DOHH2 (cell line): ENCODE results near the gene NMUR1.
"Not testable (repeated sequence)": the region's sequence is repeated elsewhere in the genome, so short reads cannot be mapped to it uniquely, and the experiment has no call there.

Experiments used
- H3F3A ChIP-seq: fragments of 200-600 bp; sonication (generic), shearing (Covaris generic); 2 replicates; pipeline ENCODE4 v1.6.0; 2016; ENCODE audit warnings: antibody characterized with exemption, mild to moderate bottlenecking; ENCODE audit not compliant: control insufficient read depth, insufficient read depth
- H3K27ac ChIP-seq: fragments of 200-600 bp; sonication (generic); 2 replicates; pipeline ENCODE4 v1.5.1; 2014; ENCODE audit warnings: low read depth, mild to moderate bottlenecking, low read length, moderate library complexity
- H3K27me3 ChIP-seq: fragments of 200-600 bp; sonication (generic); 2 replicates; pipeline ENCODE4 v1.6.1; 2014; ENCODE audit warnings: mild to moderate bottlenecking, low read length, mixed read lengths; ENCODE audit not compliant: control insufficient read depth
- H3K36me3 ChIP-seq: fragments of 200-600 bp; sonication (generic); 2 replicates; pipeline ENCODE4 v1.6.1; 2014; ENCODE audit warnings: mild to moderate bottlenecking, low read length, moderate library complexity, mixed read lengths; ENCODE audit not compliant: control insufficient read depth
- H3K4me1 ChIP-seq: fragments of 200-600 bp; sonication (generic); 2 replicates; pipeline ENCODE4 v1.6.1; 2014; ENCODE audit warnings: mild to moderate bottlenecking, low read length, mixed read lengths; ENCODE audit not compliant: control insufficient read depth
- H3K4me2 ChIP-seq: fragments of 200-600 bp; sonication (generic); 2 replicates; pipeline ENCODE4 v1.6.0; 2014; ENCODE audit warnings: mild to moderate bottlenecking, low read length, moderate library complexity
- H3K4me3 ChIP-seq: fragments of 200-600 bp; sonication (generic); 2 replicates; pipeline ENCODE4 v1.5.1; 2014; ENCODE audit warnings: mild to moderate bottlenecking, low read length, mixed read lengths
- H3K79me2 ChIP-seq: fragments of 200-600 bp; sonication (generic); 2 replicates; pipeline ENCODE4 v1.6.1; 2014; ENCODE audit warnings: mild to moderate bottlenecking, low read length, mixed read lengths; ENCODE audit not compliant: control insufficient read depth
- H3K9me2 ChIP-seq: fragments of 200-600 bp; sonication (generic); replicated peaks from 2 replicates; pipeline ENCODE4 v1.6.1; 2014; ENCODE audit warnings: mild to moderate bottlenecking, low read length, mixed read lengths; ENCODE audit not compliant: control insufficient read depth
- H3K9me3 ChIP-seq: fragments of 200-600 bp; sonication (generic); 2 replicates; pipeline ENCODE4 v1.6.1; 2014; ENCODE audit warnings: antibody characterized with exemption, low read length, mixed read lengths; ENCODE audit not compliant: control insufficient read depth, insufficient read depth
- H4K20me1 ChIP-seq: fragments of 200-600 bp; sonication (generic); 2 replicates; pipeline ENCODE4 v1.6.0; 2014; ENCODE audit warnings: low read depth, mild to moderate bottlenecking, antibody characterized with exemption, low read length, moderate library complexity; ENCODE audit not compliant: control insufficient read depth, insufficient read depth
- EZH2phosphoT487 ChIP-seq: fragments of 200-600 bp; sonication (generic); IDR thresholded peaks from 2 replicates; pipeline ENCODE4 v1.6.1; 2017; ENCODE audit warnings: borderline replicate concordance, mild to moderate bottlenecking, antibody characterized with exemption, low read length, moderate library complexity, mixed read lengths
- TF ChIP-seq, protein P1 (sequence below): fragments of 200-600 bp; sonication (generic); IDR thresholded peaks from one replicate; pipeline ENCODE4 v1.5.1; 2014; ENCODE audit warnings: antibody characterized with exemption, mild to moderate bottlenecking, low read depth, low read length; ENCODE audit not compliant: poor library complexity, severe bottlenecking

The NMUR1 gene

DNA sequence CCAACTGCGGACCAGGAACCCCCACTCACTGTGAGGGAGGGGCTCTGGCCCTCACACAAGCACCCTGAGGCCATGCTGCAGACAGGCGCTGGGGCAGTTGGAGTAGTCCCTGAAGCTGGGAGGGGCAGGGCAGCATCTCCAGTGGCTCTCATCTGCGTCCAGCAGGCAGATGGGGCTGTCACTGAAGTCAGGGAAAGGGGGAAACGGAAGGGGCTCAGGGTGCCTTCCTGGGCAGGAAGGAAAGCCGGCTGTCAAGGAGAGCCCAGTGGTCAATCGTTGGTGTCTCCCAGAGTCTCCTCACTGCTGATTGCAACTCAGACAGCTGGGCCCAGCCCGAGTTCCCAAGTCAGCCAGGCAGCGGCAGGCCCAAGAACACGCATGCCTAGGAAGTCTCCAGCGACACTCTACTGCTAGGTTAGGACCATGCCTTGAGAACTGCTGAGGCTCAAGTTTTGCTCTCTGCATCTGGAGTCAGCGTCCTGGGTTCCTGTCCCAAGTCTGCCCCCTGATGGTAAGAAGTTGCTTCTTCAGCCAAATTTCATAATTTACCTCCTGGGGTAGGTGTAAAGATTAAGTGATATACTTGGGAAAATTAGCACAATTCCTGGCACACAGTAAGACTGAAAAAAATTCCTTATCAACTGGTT, 27.4 kb upstream of the NMUR1 start:
- peaks cover 8% of the 10 kb centered on the region for H3K9me3 ChIP-seq
- no peaks in the 10 kb centered on the region for H3K36me3 ChIP-seq
- no peaks in the 10 kb centered on the region for H3K79me2 ChIP-seq
- H4K20me1 ChIP-seq, result no peaks in the 10 kb centered on the region
- no peaks in the 10 kb centered on the region for H3F3A ChIP-seq
- H3K27ac ChIP-seq, result no peak overlapping the region
- TF ChIP-seq EZH2phosphoT487, result no peak
- TF ChIP-seq, protein P1, sequence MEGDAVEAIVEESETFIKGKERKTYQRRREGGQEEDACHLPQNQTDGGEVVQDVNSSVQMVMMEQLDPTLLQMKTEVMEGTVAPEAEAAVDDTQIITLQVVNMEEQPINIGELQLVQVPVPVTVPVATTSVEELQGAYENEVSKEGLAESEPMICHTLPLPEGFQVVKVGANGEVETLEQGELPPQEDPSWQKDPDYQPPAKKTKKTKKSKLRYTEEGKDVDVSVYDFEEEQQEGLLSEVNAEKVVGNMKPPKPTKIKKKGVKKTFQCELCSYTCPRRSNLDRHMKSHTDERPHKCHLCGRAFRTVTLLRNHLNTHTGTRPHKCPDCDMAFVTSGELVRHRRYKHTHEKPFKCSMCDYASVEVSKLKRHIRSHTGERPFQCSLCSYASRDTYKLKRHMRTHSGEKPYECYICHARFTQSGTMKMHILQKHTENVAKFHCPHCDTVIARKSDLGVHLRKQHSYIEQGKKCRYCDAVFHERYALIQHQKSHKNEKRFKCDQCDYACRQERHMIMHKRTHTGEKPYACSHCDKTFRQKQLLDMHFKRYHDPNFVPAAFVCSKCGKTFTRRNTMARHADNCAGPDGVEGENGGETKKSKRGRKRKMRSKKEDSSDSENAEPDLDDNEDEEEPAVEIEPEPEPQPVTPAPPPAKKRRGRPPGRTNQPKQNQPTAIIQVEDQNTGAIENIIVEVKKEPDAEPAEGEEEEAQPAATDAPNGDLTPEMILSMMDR, result peak; percentile 83
- no peak overlapping the region for H3K4me2 ChIP-seq
- H3K9me2 ChIP-seq, result no peaks in the 10 kb centered on the region
- no peak overlapping the region for H3K4me3 ChIP-seq
- H3K4me1 ChIP-seq, result no peaks in the 10 kb centered on the region
- no peaks in the 10 kb centered on the region for H3K27me3 ChIP-seq

DNA sequence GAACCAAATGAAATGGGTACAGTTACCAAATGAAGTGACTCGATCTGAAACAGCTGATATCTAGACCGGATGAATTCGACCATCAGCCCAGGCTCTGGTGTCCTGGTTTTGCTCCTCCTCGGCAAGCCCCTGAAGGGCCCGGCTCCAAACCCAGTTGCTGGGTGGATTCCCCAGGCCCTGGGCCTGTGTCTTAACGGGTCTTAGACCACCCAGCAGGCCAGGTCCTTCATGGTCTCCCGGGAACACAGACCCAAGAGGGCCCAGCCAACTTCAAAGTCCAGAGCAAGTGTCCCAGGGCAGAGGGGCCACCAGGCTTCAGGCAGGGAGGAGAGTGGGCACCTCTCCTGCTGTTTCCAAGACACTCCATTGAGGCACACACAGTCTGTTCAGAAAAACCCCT, 26.7 kb upstream of the NMUR1 start:
- peaks cover 11% of the 10 kb centered on the region for H3K9me3 ChIP-seq
- H4K20me1 ChIP-seq, result no peaks in the 10 kb centered on the region
- no peaks in the 10 kb centered on the region for H3K4me1 ChIP-seq
- no peaks in the 10 kb centered on the region for H3K79me2 ChIP-seq
- H3K4me2 ChIP-seq, result no peak overlapping the region
- no peak overlapping the region for H3K27ac ChIP-seq
- H3K9me2 ChIP-seq, result no peaks in the 10 kb centered on the region
- no peaks in the 10 kb centered on the region for H3K27me3 ChIP-seq
- no peak overlapping the region for H3K4me3 ChIP-seq
- no peaks in the 10 kb centered on the region for H3K36me3 ChIP-seq
- TF ChIP-seq EZH2phosphoT487, result no peak
- TF ChIP-seq, protein P1, result no peak
- no peaks in the 10 kb centered on the region for H3F3A ChIP-seq

DNA sequence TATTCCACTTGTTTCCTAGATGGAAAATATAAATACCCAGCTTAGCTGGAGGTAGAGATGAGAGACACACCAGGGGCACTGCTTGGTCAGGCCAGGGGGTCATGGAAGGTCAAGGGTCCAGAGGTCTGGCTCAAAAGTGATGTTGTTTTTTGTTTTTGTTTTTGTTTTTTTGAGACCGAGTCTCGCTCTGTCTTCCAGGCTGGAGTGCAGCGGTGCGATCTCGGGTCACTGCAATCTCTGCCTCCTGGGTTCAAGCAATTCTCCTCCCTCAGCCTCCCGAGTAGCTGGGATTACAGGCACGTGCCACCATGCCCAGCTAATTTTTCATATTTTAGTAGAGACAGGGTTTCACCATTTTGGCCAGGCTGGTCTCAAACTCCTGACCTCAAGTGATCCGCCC, 26.3 kb upstream of the NMUR1 start:
- not testable (repeated sequence) for H4K20me1 ChIP-seq, H3K27me3 ChIP-seq, H3K36me3 ChIP-seq, H3K4me1 ChIP-seq, H3K4me2 ChIP-seq, H3F3A ChIP-seq, H3K79me2 ChIP-seq, H3K27ac ChIP-seq, H3K4me3 ChIP-seq, H3K9me2 ChIP-seq
- H3K9me3 ChIP-seq, result peaks cover 11% of the 10 kb centered on the region

DNA sequence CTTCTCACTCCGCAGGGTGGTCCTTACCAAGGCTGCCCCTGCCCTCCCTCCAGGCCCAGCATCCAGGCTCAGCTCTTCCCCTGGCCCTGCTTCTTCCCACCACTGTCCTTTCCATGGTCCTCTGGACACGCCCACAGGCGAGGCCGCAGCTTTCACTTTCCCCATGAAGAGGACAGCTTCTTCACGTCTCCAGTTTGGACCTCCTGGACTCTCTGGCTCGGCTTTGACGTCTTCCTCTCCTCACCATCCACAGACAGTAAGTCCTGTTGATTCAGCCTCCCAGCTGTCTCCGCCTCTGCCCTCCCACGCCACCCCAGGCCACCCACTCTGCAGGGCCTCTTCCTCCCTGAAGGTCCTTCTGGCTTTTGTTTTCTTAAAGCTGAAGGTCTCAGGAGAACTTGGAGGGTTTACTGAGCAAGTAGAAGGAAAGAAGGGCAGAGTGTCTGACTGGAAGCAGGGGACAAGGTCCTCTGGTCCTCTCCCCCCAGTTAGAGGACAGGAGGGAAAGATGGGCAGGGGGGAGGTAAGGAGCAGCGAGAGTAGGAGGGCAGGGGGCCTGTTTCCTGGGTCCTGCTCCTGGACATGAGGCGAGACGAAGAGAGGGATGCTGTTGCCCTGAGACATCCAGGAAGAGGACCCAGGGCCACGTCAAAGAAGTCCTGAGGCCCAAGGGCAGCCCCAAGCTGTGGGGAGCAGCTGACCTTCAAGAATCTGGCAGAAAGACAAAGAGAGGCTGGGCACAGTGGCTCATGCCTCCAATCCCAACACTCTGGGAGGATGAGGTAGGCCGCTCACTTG, 24.7 kb upstream of the NMUR1 start:
- H3K4me3 ChIP-seq, result no peak overlapping the region
- no peaks in the 10 kb centered on the region for H3K27me3 ChIP-seq
- H3K79me2 ChIP-seq, result no peaks in the 10 kb centered on the region
- H3K9me2 ChIP-seq, result no peaks in the 10 kb centered on the region
- H3K27ac ChIP-seq, result no peak overlapping the region
- no peaks in the 10 kb centered on the region for H3K4me1 ChIP-seq
- no peak overlapping the region for H3K4me2 ChIP-seq
- no peaks in the 10 kb centered on the region for H3K36me3 ChIP-seq
- H4K20me1 ChIP-seq, result no peaks in the 10 kb centered on the region
- H3K9me3 ChIP-seq, result peaks cover 11% of the 10 kb centered on the region
- TF ChIP-seq EZH2phosphoT487, result no peak
- TF ChIP-seq, protein P1, result no peak
- H3F3A ChIP-seq, result no peaks in the 10 kb centered on the region
